ENCODE data around the gene FHAD1. TPM values are rescaled to one million over a fixed set of nuclear protein-coding genes. Genes with fewer than 3 reads are reported as not detected.

The FHAD1 gene
- total and polyA plus RNA-seq, 9 of the 15 experiments (the other 6 are each of a cell fraction or from before 2014, with no cell fraction given) = 0.32 to 2.1 (median 1.5) TPM; not detected in 1

- TF ChIP-seq BHLHE40 (IDR thresholded peaks at IDR 0.05; ENCODE audit: low read length) (no peak), SMARCA4 (IDR thresholded peaks at IDR 0.05) (peak; percentile 48; the same call in 1 of the 2 replicates), ZNF316 (IDR thresholded peaks at IDR 0.05) (peak; percentile 91), CEBPZ (IDR thresholded peaks at IDR 0.05; ENCODE audit: borderline replicate concordance, low read depth, low read length) (no peak), ZBTB33 (CRISPR knock-in tag; IDR thresholded peaks at IDR 0.05) (no peak), ATF7 (IDR thresholded peaks at IDR 0.05) (peak; percentile 46; the same call in 1 of the 2 replicates), SMAD1 (IDR thresholded peaks at IDR 0.05; ENCODE audit: low read depth, low read length, partially characterized antibody) (no peak), SMAD2 (IDR thresholded peaks at IDR 0.05; ENCODE audit: low read depth, low read length) (no peak), DPF2 (IDR thresholded peaks at IDR 0.05) (peak; percentile 49), ATF1 (CRISPR knock-in tag; IDR thresholded peaks at IDR 0.05) (no peak), ATF1 (tag; IDR thresholded peaks at IDR 0.05) (peak; percentile 62), MAFG (tag; conservative IDR thresholded peaks at IDR 0.05) (peak; percentile 89), CEBPG (CRISPR knock-in tag; IDR thresholded peaks at IDR 0.05) (peak; percentile 40; the same call in 1 of the 2 replicates), CEBPG (tag; conservative IDR thresholded peaks at IDR 0.05 in 1 of 2, IDR thresholded peaks at IDR 0.05 in 1 of 2) (peak in 1 of 2 experiments; percentile 89; a peak in 2 of 4 replicates), ZNF318 (IDR thresholded peaks at IDR 0.05; ENCODE audit: borderline replicate concordance in 1 of 2, low read depth in 1 of 2) (0 out of 4 replicates have a peak, but pooled peaks of 1 of the 2 experiments have one; percentile 28)
These were observed 43.4 kb downstream of the FHAD1 start (continued) for GRCh38 chr1:15290382-15290781.

Measured in K562 (cell line).